K562 (cell line): ENCODE measurements around the gene ZEB2. TPM values are rescaled to one million over a fixed set of nuclear protein-coding genes. Genes with fewer than 3 reads are reported as not detected.
A peak's percentile ranks its signal among the peaks of the same experiment; 100 is the strongest.

Source experiments
- ATAC-seq: fragments of 200-7000 bp; cut with Tn5 transposase; 3 replicates; pipeline ENCODE4 v1.9.1; 2020; ENCODE audit warnings: moderate library complexity
- BruUV-seq: library from RNA; stranded (reverse); fragments of 400-500 nt; replicated peaks from 2 replicates; lab custom pipeline; 2021; lab: Mats Ljungman, UMichigan
- CTCF ChIA-PET: fragments of 300-600 bp; formaldehyde crosslinking; extraction: SDS; loops from one replicate; lab custom pipeline; 2021; ENCODE audit warnings: low intra/inter-chr PET ratio; lab: Yijun Ruan, JAX
- POLR2A ChIA-PET: fragments of 300-600, 350-650 bp; sonication (Branson Sonifier 250); formaldehyde crosslinking; extraction: SDS; loops from one replicate; lab custom pipeline; 2021; ENCODE audit warnings: antibody characterized with exemption, inconsistent platforms; lab: Yijun Ruan, JAX
- DNase-seq, 4 experiments: peaks; one replicate each; pipeline versions ENCODE4 v3.0.0 to v3.0.0-alpha.2; 2011 to 2018; ENCODE audit warnings: low spot score in 3 of 4, mixed read lengths in 3 of 4; ENCODE audit errors: extremely low read depth in 1 of 4
- FAIRE-seq: peaks from 2 replicates; lab custom pipeline; 2011; peaks lifted over from hg19 to GRCh38; lab: Jason Lieb, UNC
- H2AFZ ChIP-seq: 2 replicates; pipeline ENCODE4 v1.6.0; 2011; ENCODE audit warnings: low read depth, low read length, control low read depth, inconsistent platforms
- H3K27ac ChIP-seq: fragments of 200-600 bp; 3 replicates; pipeline ENCODE4 v1.8.0; 2011; ENCODE audit warnings: low read depth, mild to moderate bottlenecking, control low read depth, inconsistent platforms, low read length, moderate library complexity, mixed read lengths; ENCODE audit errors: extremely low read depth
- H3K27me3 ChIP-seq, 2 experiments: fragments of 300-600 bp in 1 of 2; 2 replicates in 1 of 2; 3 replicates in 1 of 2; pipeline versions ENCODE4 v1.6.0 to v1.8.0; 2011; ENCODE audit warnings: inconsistent platforms in 2 of 2, low read length in 2 of 2, mild to moderate bottlenecking in 1 of 2, mixed read lengths in 1 of 2, moderate library complexity in 1 of 2; ENCODE audit not compliant: control insufficient read depth in 2 of 2, insufficient read depth in 2 of 2
- H3K36me3 ChIP-seq: fragments of 300-600 bp; 3 replicates; pipeline ENCODE4 v1.8.0; 2011; ENCODE audit warnings: mild to moderate bottlenecking, low read length, inconsistent platforms; ENCODE audit not compliant: control insufficient read depth, insufficient read depth
- H3K4me1 ChIP-seq, 2 experiments: fragments of 200-600 bp in 1 of 2; replicated peaks in 1 of 2; 2 replicates in 1 of 2; 3 replicates in 1 of 2; pipeline versions ENCODE4 v1.5.1 to v1.8.0; 2011; ENCODE audit warnings: inconsistent platforms in 2 of 2, low read length in 2 of 2, mild to moderate bottlenecking in 1 of 2, mixed read lengths in 1 of 2, moderate library complexity in 1 of 2; ENCODE audit not compliant: control insufficient read depth in 2 of 2, insufficient read depth in 2 of 2
- H3K4me2 ChIP-seq: 2 replicates; pipeline ENCODE4 v1.6.1; 2011; ENCODE audit warnings: low read length, control low read depth, inconsistent platforms, mixed read lengths; ENCODE audit not compliant: insufficient read depth
- H3K4me3 ChIP-seq: fragments of 200-600 bp; sonication (generic), shearing (Covaris generic); 2 replicates; pipeline ENCODE4 v1.5.1; 2016; ENCODE audit warnings: control low read depth, inconsistent platforms
- H3K79me2 ChIP-seq: fragments of 200-600 bp; 3 replicates; pipeline ENCODE4 v1.8.0; 2011; ENCODE audit warnings: low read length, inconsistent platforms; ENCODE audit not compliant: control insufficient read depth, insufficient read depth
- H3K9ac ChIP-seq, 2 experiments: 2 replicates each; pipeline versions ENCODE4 v1.6.0 to v1.6.1; 2011; ENCODE audit warnings: low read depth in 2 of 2, low read length in 2 of 2, control low read depth in 1 of 2, inconsistent platforms in 1 of 2, mild to moderate bottlenecking in 1 of 2, mixed read lengths in 1 of 2; ENCODE audit not compliant: insufficient read depth in 1 of 2
- H3K9me1 ChIP-seq: one replicate; pipeline ENCODE4 v1.6.0; 2011; ENCODE audit warnings: inconsistent platforms, mild to moderate bottlenecking, low read length, moderate library complexity; ENCODE audit not compliant: control insufficient read depth, insufficient read depth
- H3K9me3 ChIP-seq: replicated peaks from 2 replicates; pipeline ENCODE4 v1.5.1; 2011; ENCODE audit warnings: low read depth, low read length, inconsistent platforms; ENCODE audit not compliant: control insufficient read depth, insufficient read depth
- H4K20me1 ChIP-seq: replicated peaks from 2 replicates; pipeline ENCODE4 v1.6.1; 2011; ENCODE audit warnings: low read length, inconsistent platforms, mixed read lengths; ENCODE audit not compliant: control insufficient read depth, insufficient read depth
- C11orf30 ChIP-seq: fragments of 450-650 bp; IDR thresholded peaks from 2 replicates; pipeline ENCODE4 v1.6.1; 2016; ENCODE audit warnings: low read depth, mild to moderate bottlenecking
- CBFA2T3 ChIP-seq: fragments of 450-650 bp; IDR thresholded peaks from 2 replicates; pipeline ENCODE4 v1.6.1; 2017
- ESRRB ChIP-seq: fragments of 250-450 bp; sonication (Bioruptor Pico); IDR thresholded peaks from 2 replicates; pipeline ENCODE4 v1.5.0; 2020; ENCODE audit warnings: mild to moderate bottlenecking, moderate library complexity, borderline replicate concordance
- MAFK ChIP-seq: IDR thresholded peaks from 2 replicates; pipeline ENCODE4 v1.6.1; 2011; ENCODE audit warnings: low read length, improper control_type of control experiment
- RFX5 ChIP-seq: IDR thresholded peaks from 2 replicates; pipeline ENCODE4 v1.6.1; 2011; ENCODE audit warnings: low read depth, mild to moderate bottlenecking, improper control_type of control experiment, low read length
- SAFB2 ChIP-seq: fragments of 200-400 bp; formaldehyde crosslinking; IDR thresholded peaks from 2 replicates; pipeline ENCODE4 v1.6.1; 2018; ENCODE audit warnings: borderline replicate concordance, low read length, low read depth, moderate library complexity; ENCODE audit not compliant: severe bottlenecking
- SIRT6 ChIP-seq: IDR thresholded peaks from one replicate; pipeline ENCODE4 v1.6.1; 2012; ENCODE audit warnings: low read depth, mild to moderate bottlenecking, control low read depth, inconsistent platforms, low read length, moderate library complexity
- ZNF224 ChIP-seq: sonication (generic); formaldehyde crosslinking; IDR thresholded peaks from 2 replicates; pipeline ENCODE4 v1.8.0; 2022; ENCODE audit warnings: mild to moderate bottlenecking, missing genetic modification reagents
- ZNF316 ChIP-seq: fragments of 450-650 bp; IDR thresholded peaks from 2 replicates; pipeline ENCODE4 v1.6.1; 2016
- WGBS: fragments of 100-300 bp; shearing (Covaris generic); methylation state at CpG from one replicate; pipeline ENCODE4 v1.1.6; 2016; ENCODE audit warnings: low coverage, mixed read lengths; ENCODE audit not compliant: insufficient coverage; ENCODE audit errors: missing lambda C conversion rate; 5-methylcytosine and 5-hydroxymethylcytosine counted together
- in situ Hi-C: fragments of 300-500 bp; cut with MboI; formaldehyde crosslinking; loops from 4 replicates; pipeline ENCODE4 v1.15.0; 2018; ENCODE audit warnings: inconsistent platforms, mixed read lengths
- intact Hi-C: fragments of 100-400 bp; cut with micrococcal nuclease; formaldehyde crosslinking; loops from 2 replicates; pipeline ENCODE4 v1.14.2; 2022
- polyA plus RNA-seq, 8 experiments: library from polyadenylated mRNA; depleted of rRNA in 4 of 8; stranded (reverse) in 5 of 8; unstranded in 3 of 8; fragments of >200 nt; fragmentation: Nextera tagmentation in 2 of 8; fragmentation: Illumina TruSeq in 1 of 8; extraction: Ambion mirVana in 2 of 8; extraction: Trizol in 1 of 8; gene quantifications; 2 replicates each; pipeline versions ENCODE4 v1.2.1 to v1.2.3, GENCODE V29; 2011 to 2014; ENCODE audit warnings: inconsistent platforms in 1 of 8, missing spikeins in 1 of 8
- total RNA-seq, 7 experiments: library from RNA; depleted of rRNA in 6 of 7; stranded (reverse); fragments of >200 nt in 6 of 7; fragmentation: Illumina TruSeq in 2 of 7; extraction: Trizol in 2 of 7; gene quantifications; 2 replicates each; pipeline versions ENCODE4 v1.2.1 to v1.2.3, GENCODE V29; 2011 to 2021; ENCODE audit warnings: low replicate concordance in 1 of 7

Gene ZEB2
- total and polyA plus RNA-seq, 9 of the 15 experiments (the other 6 are each of a cell fraction or from before 2014, with no cell fraction given), result 15.1 to 113 (median 72.3) TPM

DNA sequence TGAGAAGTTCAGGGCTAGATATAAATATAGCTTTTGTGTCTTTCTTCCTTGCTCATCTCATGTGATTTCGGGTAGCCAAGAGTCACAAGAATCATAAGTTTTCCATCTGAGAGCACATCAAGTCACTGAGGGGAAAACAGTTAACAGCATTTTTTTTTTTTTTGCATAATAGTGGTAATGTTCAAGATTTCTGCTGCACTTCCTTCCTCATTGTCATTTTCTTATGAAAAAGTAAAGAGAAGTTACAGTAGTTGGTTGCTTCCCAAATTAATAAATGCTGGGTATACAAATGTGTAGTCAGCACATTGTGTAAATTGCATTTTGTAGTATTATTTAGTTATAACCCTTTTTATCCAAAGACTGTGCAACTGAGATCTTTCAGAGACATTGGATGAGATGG lies 93.6 kb downstream of the ZEB2 start:
- Histone ChIP-seq H2AFZ (no peak overlapping the region), H3K36me3 (peaks cover 98% of the 10 kb centered on the region), H3K4me2 (no peak overlapping the region), H3K9ac (no peak overlapping the region), H3K4me1 (peaks cover 3 to 9% of the 10 kb centered on the region in 2 experiments; a peak in 2 of 5 replicates), H3K4me3 (no peak overlapping the region), H3K27me3 (no peaks in the 10 kb centered on the region), H4K20me1 (no peaks in the 10 kb centered on the region), H3K9me1 (no peaks in the 10 kb centered on the region), H3K79me2 (peaks cover 70% of the 10 kb centered on the region), H3K27ac (no peak overlapping the region), H3K9me3 (no peaks in the 10 kb centered on the region)
- ATAC-seq, result no peak
- ChIA-PET POLR2A (no interaction called here), CTCF (no interaction called here)
- in situ Hi-C loops, result no loop called here
- WGBS, result 92% methylated on average over 1 of the region's 1 CpG
- intact Hi-C loops, result no loop called here
- no peak for TF ChIP-seq SIRT6
- TF ChIP-seq RFX5, result no peak
- peak; percentile 70 for TF ChIP-seq ZNF316
- TF ChIP-seq CBFA2T3, result no peak
- peak; percentile 29; the same call in 1 of the 2 replicates for TF ChIP-seq MAFK
- peak; percentile 35; the same call in 1 of the 2 replicates for TF ChIP-seq C11orf30
- TF ChIP-seq ESRRB, result no peak
- TF ChIP-seq ZNF224, result no peak
- no peak for TF ChIP-seq SAFB2
- FAIRE-seq, result no peak
- BruUV-seq, result no TSS peak
- DNase-seq, result no peak
